Fibroblast of gingiva (primary cell): ENCODE measurements around the gene DRAXIN.

Experiments
- DNase-seq: peaks from one replicate; pipeline ENCODE4 v3.0.0-alpha.2; 2011; ENCODE audit warnings: low read depth

DRAXIN gene

GRCh38 chr1:11685210-11685752, 6.2 kb upstream of the DRAXIN start:
- no peak for DNase-seq

GRCh38 chr1:11688506-11688905, 3.0 kb upstream of the DRAXIN start:
- no peak for DNase-seq

GRCh38 chr1:11690397-11691301, 861 bp upstream of the DRAXIN start:
- DNase-seq: no peak

GRCh38 chr1:11691928-11692711, 610 bp downstream of the DRAXIN start:
- DNase-seq: no peak

- DNase-seq: peak; percentile 58
Observed at GRCh38 chr1:11693024-11693590, 1.6 kb downstream of the DRAXIN start.

- DNase-seq: no peak
Observed at GRCh38 chr1:11693917-11694316, 2.4 kb downstream of the DRAXIN start.

GRCh38 chr1:11695861-11696260, 4.4 kb downstream of the DRAXIN start:
- no peak for DNase-seq

GRCh38 chr1:11697188-11697892, 5.8 kb downstream of the DRAXIN start:
- no peak for DNase-seq

- DNase-seq: no peak
Observed at GRCh38 chr1:11697893-11698210, 6.3 kb downstream of the DRAXIN start.

- no peak for DNase-seq
Observed at GRCh38 chr1:11700601-11701467, 9.3 kb downstream of the DRAXIN start.

GRCh38 chr1:11701551-11701961, 10.0 kb downstream of the DRAXIN start:
- no peak for DNase-seq

- no peak for DNase-seq
Observed at GRCh38 chr1:11701981-11702803, 10.7 kb downstream of the DRAXIN start.

- DNase-seq: no peak
Observed at GRCh38 chr1:11703357-11704193, 12.1 kb downstream of the DRAXIN start.

- DNase-seq: no peak
Observed at GRCh38 chr1:11704194-11704529, 12.7 kb downstream of the DRAXIN start.

- DNase-seq: no peak
Observed at GRCh38 chr1:11704691-11705475, 13.4 kb downstream of the DRAXIN start.

- no peak for DNase-seq
Observed at GRCh38 chr1:11705596-11705995, 14.1 kb downstream of the DRAXIN start.

- DNase-seq: no peak
Observed at GRCh38 chr1:11706292-11706691, 14.8 kb downstream of the DRAXIN start.

- DNase-seq: no peak
Observed at GRCh38 chr1:11707621-11708276, 16.2 kb downstream of the DRAXIN start.
